CD4-positive, alpha-beta T cell treated with Interleukin-2 at 100 ng/mL for 4 hours (primary cell): Measurements from ENCODE around the gene MAN2C1.
"Not testable (repeated sequence)": the region's sequence is repeated elsewhere in the genome, so short reads cannot be mapped to it uniquely, and the experiment has no call there.

Experiments used
- DNase-seq: peaks from one replicate; pipeline ENCODE4 v3.0.0-alpha.2; 2020; ENCODE audit warnings: low spot score

The MAN2C1 gene

DNA sequence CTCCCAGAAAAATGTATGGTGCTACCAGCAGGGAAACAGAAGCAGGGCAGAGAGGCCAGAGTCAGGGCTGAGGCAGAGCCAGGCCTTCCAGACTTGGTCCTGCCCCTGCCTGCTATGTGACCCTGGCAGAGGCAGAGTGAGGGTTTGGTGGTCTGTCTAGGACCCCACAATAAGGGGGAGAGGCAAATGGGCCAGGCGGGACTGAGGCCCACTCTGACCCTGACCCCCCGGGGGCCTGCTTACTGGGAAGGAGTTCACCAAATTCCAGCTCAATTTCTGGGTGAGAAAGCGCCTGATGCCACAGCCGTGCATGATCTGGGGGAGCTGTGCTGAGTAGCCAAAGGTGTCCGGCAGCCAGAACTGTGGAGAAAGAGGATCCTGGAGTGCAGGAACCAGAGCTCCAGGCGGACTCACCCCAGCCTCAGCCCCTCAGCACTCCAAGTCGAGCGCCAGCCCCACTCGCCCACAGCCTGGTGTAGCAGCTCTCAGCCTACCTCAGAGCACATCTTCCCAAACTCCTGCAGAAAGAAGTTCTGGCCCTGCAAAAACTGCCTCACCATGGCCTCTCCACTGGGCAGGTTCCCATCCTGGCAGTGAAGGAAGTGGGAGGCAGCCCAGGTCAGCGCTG is 6.9 kb downstream of the MAN2C1 start:
- DNase-seq = no peak

GRCh38 chr15:75360856-75361255 is 7.6 kb downstream of the MAN2C1 start:
- no peak for DNase-seq

DNA sequence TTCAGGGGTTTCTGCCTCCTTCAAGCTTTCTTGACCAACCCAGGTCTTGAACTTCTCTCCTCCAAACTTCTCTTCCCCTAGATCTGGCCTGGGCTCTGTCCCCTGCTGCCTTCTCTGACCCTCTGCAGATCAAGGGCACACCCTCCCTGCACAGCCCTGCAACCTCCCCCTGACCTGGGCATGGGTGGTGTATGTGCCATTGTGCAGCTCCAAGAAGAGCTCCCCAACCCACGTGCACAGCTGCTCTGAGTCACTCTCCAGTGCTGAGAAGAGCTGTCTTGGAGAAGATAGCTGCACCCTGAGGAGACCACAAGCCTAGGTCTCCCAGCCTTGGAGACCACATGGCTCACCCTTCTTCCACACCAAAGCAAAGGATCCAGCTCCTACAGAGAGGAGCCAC is 8.0 kb downstream of the MAN2C1 start:
- DNase-seq = no peak

GRCh38 chr15:75359537-75360250 is 8.7 kb downstream of the MAN2C1 start:
- DNase-seq = no peak

DNA sequence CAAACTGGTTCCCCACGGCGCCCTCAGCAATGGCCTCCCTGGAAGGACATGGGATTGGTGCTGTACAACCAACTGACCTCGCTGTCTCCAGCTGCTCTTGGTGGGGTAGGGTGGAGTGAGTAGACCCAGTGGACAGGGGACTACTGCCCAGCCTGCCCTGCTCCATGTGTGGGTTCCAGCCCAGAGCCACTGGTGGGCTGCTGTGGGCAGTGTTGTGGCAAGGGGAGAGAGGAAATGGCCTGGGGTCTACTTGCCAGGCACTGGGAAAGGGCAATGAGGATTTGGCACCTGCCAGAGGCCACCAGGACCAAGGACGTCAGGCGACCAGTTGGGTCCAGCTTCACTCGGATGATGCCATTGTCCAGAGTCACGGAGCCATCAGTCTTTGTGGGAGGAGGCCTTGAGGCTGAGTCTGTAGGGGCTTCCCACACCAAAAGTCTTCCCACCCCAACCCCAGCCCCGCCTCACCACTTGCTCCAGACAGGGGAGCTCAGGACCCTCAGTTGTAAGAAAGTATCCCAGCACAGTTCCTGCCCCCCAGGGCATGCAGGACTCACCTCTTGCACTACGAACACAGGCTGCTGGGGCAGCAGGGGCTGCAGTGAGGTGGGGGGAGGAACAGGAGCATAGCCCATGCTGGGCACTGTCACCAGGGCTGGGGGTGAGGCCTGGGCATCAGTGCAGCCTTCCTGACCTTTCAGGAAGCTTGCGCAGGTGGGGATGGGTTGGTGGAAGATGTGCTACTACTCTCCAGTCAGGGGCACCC is 9.5 kb downstream of the MAN2C1 start:
- no peak for DNase-seq

- DNase-seq = no peak
Measured at GRCh38 chr15:75357976-75358673, 10.3 kb downstream of the MAN2C1 start.

GRCh38 chr15:75356517-75356916 is 11.9 kb downstream of the MAN2C1 start:
- DNase-seq = no peak

GRCh38 chr15:75356006-75356405 is 12.4 kb downstream of the MAN2C1 start:
- no peak for DNase-seq

- DNase-seq = no peak
Measured at GRCh38 chr15:75355369-75355768, 13.0 kb downstream of the MAN2C1 start.

- DNase-seq = no peak
Measured at GRCh38 chr15:75354454-75354853, 14.0 kb downstream of the MAN2C1 start.

DNA sequence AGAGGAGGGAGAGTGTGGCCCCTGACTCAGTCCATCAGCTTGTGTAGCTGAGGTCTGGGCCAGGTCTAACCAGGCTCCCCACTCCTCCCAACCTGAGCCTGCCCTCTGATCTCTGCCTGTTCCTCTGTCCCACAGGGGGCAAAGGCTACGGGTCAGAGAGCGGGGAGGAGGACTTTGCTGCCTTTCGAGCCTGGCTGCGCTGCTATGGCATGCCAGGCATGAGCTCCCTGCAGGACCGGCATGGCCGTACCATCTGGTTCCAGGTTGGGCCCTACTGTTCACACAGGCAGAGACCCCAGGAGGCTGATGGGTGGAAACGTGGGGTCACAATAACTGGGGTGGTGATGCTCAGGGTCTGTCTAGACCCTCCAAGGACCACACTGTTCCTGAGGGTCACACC is 14.8 kb downstream of the MAN2C1 start:
- DNase-seq = no peak

DNA sequence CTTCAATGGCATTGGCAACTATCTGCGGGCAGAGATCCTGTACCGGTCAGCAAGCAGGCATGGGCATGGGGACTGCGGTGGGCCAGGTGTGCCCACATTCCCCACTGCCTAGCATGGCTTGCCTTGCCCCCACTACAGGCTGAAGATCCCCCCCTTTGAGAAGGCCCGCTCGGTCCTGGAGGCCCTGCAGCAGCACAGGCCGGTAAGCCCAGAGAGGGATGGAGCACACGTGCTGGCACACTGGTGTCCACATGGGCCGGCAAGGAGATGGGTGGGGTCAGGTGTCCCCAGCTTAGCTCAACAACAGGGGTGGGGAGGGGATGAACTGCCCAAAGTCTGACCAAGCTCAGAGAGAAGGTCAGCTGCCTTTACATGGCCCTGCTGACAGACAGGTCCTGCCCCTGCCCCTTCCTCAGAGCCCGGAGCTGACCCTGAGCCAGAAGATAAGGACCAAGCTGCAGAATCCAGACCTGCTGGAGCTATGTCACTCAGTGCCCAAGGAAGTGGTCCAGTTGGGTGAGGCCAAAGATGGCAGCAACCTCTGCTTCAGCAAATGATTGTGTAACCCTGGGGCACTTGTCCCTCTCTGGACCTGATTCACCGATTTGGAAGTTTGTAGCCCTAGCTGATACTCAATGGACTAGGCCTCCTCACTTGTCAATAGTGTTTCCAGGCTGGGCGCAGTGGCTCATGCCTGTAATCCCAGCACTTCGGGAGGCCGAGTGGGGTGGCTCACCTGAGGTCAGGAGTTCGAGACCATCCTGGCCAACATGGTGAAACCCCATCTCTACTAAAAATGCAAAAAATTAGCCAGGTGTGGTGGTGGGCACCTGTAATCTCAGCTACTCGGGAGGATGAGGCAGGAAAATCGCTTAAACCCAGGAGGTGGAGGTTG is 16.0 kb downstream of the MAN2C1 start:
- DNase-seq = no peak

DNA sequence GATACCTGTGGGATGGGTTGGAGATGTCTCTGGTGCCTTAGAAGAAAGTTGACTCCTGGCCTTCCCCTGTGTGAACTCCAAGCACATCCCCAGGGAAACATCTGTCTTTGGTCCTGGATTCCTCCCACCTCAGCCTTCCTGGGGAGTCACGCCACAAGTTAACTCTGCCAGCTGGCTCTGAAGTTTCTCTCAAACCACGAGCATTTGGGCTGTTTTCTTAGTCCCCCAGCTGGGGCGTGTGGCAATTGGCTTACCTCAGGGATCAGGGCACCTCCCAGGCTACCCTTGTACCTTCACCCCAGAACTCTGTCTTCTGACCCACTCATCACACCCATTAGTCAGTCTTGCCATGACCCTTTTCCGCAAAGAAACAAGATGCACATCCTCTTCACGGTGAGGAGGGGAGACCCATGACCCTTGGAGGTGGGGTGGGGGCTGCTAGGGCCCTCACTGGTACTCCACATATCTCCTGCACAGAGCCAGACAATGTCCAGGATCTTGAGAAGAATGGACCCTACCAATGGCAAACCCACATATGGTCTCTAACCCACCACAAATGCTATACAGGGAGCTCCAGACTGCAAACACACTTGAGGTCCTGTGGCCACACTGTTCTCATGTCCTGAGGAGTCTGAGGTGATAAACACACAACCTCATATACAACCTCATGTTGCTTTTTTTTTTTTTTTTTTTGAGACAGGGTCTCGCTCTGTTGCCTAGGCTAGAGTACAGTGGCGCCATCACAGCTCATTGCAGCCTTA is 17.6 kb downstream of the MAN2C1 start:
- no peak for DNase-seq

DNA sequence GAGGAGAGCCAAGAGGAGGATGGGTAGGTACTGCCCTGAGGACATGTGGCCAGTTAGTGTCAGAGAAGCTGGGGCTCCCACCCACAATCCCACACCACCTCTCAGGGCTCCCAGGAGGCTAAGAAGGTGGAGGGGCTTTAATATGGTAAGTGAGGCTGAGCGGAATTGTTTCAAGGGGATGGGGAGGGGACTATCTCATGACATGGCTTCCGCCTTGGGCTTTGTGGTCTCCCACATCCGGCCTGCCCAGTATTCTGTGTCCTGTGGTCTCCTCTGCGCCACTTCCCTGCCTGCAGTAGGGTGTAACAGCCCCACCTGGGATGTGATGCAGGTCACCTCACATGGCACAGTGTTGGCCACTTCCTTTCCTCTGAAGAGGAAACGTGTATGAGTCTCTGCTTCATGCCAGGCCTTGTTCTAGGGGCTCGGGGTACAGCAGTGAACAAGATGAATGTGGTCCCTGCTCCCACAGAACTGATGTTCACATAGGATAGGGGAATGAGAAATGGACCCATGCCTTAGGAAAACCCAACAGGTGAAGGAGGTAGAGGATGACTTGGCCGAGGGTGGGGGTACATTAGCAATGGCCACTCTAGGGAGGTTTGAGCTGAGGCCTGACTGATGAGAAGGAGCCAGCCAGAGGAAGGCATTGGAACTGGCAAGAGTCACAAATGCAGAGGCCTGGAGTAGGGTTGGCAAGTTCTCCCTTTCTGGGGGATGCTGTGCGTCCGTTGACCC is 18.4 kb downstream of the MAN2C1 start:
- peak; percentile 72 for DNase-seq

GRCh38 chr15:75349351-75349669 is 19.1 kb downstream of the MAN2C1 start:
- not testable (repeated sequence) for DNase-seq

GRCh38 chr15:75348562-75349350 is 19.7 kb downstream of the MAN2C1 start:
- no peak for DNase-seq

DNA sequence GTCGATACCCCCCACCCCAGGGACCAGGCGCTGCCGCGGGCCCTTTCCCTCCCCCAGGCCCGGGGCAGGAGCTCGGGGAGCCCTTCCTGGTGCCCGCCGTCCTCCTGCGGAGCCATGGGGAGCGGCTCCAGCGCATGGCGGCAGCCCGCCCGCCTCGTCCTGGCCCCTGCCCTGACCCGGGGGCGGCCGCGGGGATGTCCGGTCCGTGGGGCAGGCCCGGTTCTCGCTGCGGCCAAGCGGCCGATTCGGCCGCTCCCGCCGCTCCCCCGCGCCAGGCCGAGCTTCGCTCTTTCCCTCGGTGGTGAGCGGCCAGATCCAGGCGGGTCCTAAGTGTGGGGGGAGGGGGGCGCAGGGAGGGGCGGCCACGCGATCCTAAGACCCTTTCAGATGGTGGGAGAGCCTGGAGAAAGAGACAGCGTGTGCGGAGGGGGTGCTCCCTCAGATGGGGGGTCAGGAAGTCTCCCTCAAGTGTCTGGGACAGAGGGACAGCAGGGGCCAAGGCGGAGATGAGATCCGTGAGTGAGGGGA is 20.3 kb downstream of the MAN2C1 start:
- no peak for DNase-seq

DNA sequence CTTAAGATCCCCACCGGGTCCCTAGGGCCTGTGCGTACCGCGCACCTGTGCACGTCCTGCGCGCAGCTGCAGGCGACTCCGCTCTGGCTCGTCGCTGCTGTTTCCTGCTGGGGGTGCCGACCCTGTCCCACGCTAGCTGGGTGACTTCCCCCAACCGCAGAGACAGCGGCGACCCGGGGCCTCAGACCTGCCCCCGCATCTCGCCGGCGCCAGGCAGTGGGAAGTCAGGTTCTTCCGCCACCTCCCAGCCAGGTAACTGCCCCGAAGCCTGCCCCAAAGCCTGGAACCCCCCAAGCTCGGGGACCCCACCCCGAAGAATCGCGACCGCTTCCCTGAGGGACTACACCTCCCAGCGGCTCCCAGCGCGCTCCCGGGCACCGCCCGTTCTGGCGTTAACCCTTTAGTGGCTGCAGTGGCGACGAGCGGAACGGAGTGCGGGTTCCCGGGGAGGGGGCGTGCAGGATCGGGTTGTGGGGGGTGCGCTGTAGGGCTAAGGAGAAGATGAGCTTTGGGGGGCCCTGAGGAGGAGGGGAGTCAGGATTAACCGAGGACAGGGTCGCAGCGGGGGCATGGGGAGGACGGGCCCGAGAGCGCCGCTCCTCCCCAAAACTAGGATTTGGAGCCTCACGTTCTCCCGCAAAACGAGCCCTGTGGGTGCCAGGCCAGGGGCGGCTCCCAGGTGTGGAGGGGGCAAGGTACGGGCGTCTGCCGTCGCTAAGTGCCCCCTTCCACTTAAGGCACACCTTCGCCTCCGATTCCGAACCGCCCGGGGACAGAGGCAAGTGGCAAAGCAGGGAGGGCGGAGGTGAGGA is 21.0 kb downstream of the MAN2C1 start:
- peak; percentile 45 for DNase-seq
